Progenitor cell of endocrine pancreas (in vitro differentiated cells): ENCODE data around the gene PHC3. TPM values are rescaled to one million over a fixed set of nuclear protein-coding genes. Genes with fewer than 3 reads are reported as not detected.

Experiments used
- DNase-seq: peaks from one replicate; pipeline ENCODE4 v3.0.0; 2021; ENCODE audit warnings: low spot score; ENCODE audit not compliant: unreplicated experiment
- H3K27ac Mint-ChIP-seq: 2 replicates; pipeline ENCODE4 v1.8.0; 2021; ENCODE audit warnings: mild to moderate bottlenecking, moderate library complexity, mixed read lengths
- H3K27me3 Mint-ChIP-seq: 2 replicates; pipeline ENCODE4 v1.8.0; 2021; ENCODE audit warnings: mixed read lengths
- H3K36me3 Mint-ChIP-seq: 2 replicates; pipeline ENCODE4 v1.8.0; 2022; ENCODE audit warnings: mixed read lengths; ENCODE audit not compliant: insufficient read depth
- H3K4me1 Mint-ChIP-seq: 2 replicates; pipeline ENCODE4 v1.8.0; 2021; ENCODE audit warnings: low read depth, mixed read lengths
- H3K4me3 Mint-ChIP-seq: 2 replicates; pipeline ENCODE4 v1.8.0; 2021; ENCODE audit warnings: low read depth, mild to moderate bottlenecking, moderate library complexity, mixed read lengths
- H3K9me3 Mint-ChIP-seq: 2 replicates; pipeline ENCODE4 v1.8.0; 2021; ENCODE audit warnings: low read depth, mixed read lengths
- CTCF ChIP-seq: fragments of 200-600 bp; sonication (generic); IDR thresholded peaks from one replicate; pipeline ENCODE4 v1.5.0; 2021; ENCODE audit warnings: antibody characterized with exemption, mild to moderate bottlenecking; ENCODE audit not compliant: unreplicated experiment
- total RNA-seq: library from RNA; stranded (reverse); gene quantifications from 2 replicates; pipeline ENCODE4 v1.2.1, GENCODE V29; 2021

The PHC3 gene
- total RNA-seq, 1 donor from 2014 or later: 71.8 TPM

GRCh38 chr3:170064108-170064507 is 117.4 kb downstream of the PHC3 start:
- peaks cover 9% of the 10 kb centered on the region for H3K4me1 Mint-ChIP-seq
- peaks cover 36% of the 10 kb centered on the region for H3K36me3 Mint-ChIP-seq
- no peak for TF ChIP-seq CTCF
- H3K4me3 Mint-ChIP-seq: no peak overlapping the region
- no peak overlapping the region for H3K27ac Mint-ChIP-seq
- DNase-seq: no peak
- peaks cover 8% of the 10 kb centered on the region for H3K9me3 Mint-ChIP-seq
- H3K27me3 Mint-ChIP-seq: no peaks in the 10 kb centered on the region

- DNase-seq: no peak
- no peak for TF ChIP-seq CTCF
- H3K4me1 Mint-ChIP-seq: peaks cover 9% of the 10 kb centered on the region
These were observed 117.8 kb downstream of the PHC3 start for GRCh38 chr3:170063691-170064090.

GRCh38 chr3:170062769-170063168 is 118.8 kb downstream of the PHC3 start:
- peaks cover 33% of the 10 kb centered on the region for H3K36me3 Mint-ChIP-seq
- H3K9me3 Mint-ChIP-seq: peaks cover 8% of the 10 kb centered on the region
- H3K4me1 Mint-ChIP-seq: peaks cover 16% of the 10 kb centered on the region
- H3K4me3 Mint-ChIP-seq: no peak overlapping the region
- no peak for TF ChIP-seq CTCF
- H3K27me3 Mint-ChIP-seq: no peaks in the 10 kb centered on the region
- DNase-seq: no peak
- no peak overlapping the region for H3K27ac Mint-ChIP-seq

More at GRCh38 chr3:170063691-170064090, 117.8 kb downstream of the PHC3 start:
- no peak overlapping the region for H3K27ac Mint-ChIP-seq
- H3K27me3 Mint-ChIP-seq: no peaks in the 10 kb centered on the region
- H3K36me3 Mint-ChIP-seq: peaks cover 36% of the 10 kb centered on the region
- no peak overlapping the region for H3K4me3 Mint-ChIP-seq
- peaks cover 8% of the 10 kb centered on the region for H3K9me3 Mint-ChIP-seq

GRCh38 chr3:170062068-170062467 is 119.5 kb downstream of the PHC3 start:
- no peak overlapping the region for H3K27ac Mint-ChIP-seq
- no peak overlapping the region for H3K4me3 Mint-ChIP-seq
- peaks cover 8% of the 10 kb centered on the region for H3K9me3 Mint-ChIP-seq
- DNase-seq: no peak
- H3K4me1 Mint-ChIP-seq: peaks cover 19% of the 10 kb centered on the region
- TF ChIP-seq CTCF: no peak
- peaks cover 31% of the 10 kb centered on the region for H3K36me3 Mint-ChIP-seq
- no peaks in the 10 kb centered on the region for H3K27me3 Mint-ChIP-seq

GRCh38 chr3:170059447-170059846 is 122.1 kb downstream of the PHC3 start:
- H3K36me3 Mint-ChIP-seq: peaks cover 22% of the 10 kb centered on the region
- no peaks in the 10 kb centered on the region for H3K27me3 Mint-ChIP-seq
- TF ChIP-seq CTCF: no peak
- peaks cover 8% of the 10 kb centered on the region for H3K9me3 Mint-ChIP-seq
- peaks cover 36% of the 10 kb centered on the region for H3K4me1 Mint-ChIP-seq
- no peak overlapping the region for H3K4me3 Mint-ChIP-seq
- no peak overlapping the region for H3K27ac Mint-ChIP-seq
- no peak for DNase-seq
